HepG2 (cell line): Measurements from ENCODE around the gene TOMM7.

Source experiments
- EP300 ChIP-seq, 3 experiments: sonication (generic) in 1 of 3; formaldehyde crosslinking in 1 of 3; IDR thresholded peaks; 2 replicates each; pipeline versions ENCODE4 v1.5.1 to v1.6.1; 2011 to 2020; ENCODE audit warnings: low read depth in 2 of 3, low read length in 2 of 3, borderline replicate concordance in 1 of 3, improper control_type of control experiment in 1 of 3, mild to moderate bottlenecking in 1 of 3, missing genetic modification reagents in 1 of 3, moderate library complexity in 1 of 3
- JUN ChIP-seq: sonication (generic); formaldehyde crosslinking; IDR thresholded peaks from 2 replicates; pipeline ENCODE4 v1.4.0; 2020; ENCODE audit warnings: mild to moderate bottlenecking, missing genetic modification reagents
- KLF16 ChIP-seq, 2 experiments: sonication (generic) in 1 of 2; formaldehyde crosslinking in 1 of 2; IDR thresholded peaks; 2 replicates each; pipeline versions ENCODE4 v1.6.1 to v1.8.0; 2016 to 2023; ENCODE audit warnings: missing genetic modification reagents in 2 of 2, missing compliant biosample characterization in 1 of 2
- POLR2AphosphoS5 ChIP-seq: IDR thresholded peaks from 2 replicates; pipeline ENCODE4 v1.6.1; 2012; ENCODE audit warnings: low read depth, low read length
- ZMYM2 ChIP-seq: sonication (generic); formaldehyde crosslinking; IDR thresholded peaks from 2 replicates; pipeline ENCODE4 v1.8.0; 2022; ENCODE audit warnings: mild to moderate bottlenecking, missing genetic modification reagents
- ZNF274 ChIP-seq: sonication (generic); formaldehyde crosslinking; IDR thresholded peaks from 2 replicates; pipeline ENCODE4 v1.5.1; 2020; ENCODE audit warnings: mild to moderate bottlenecking, missing genetic modification reagents
- TF ChIP-seq, protein P1 (sequence below): sonication (generic); formaldehyde crosslinking; IDR thresholded peaks from 2 replicates; pipeline ENCODE4 v1.5.0; 2020; ENCODE audit warnings: mild to moderate bottlenecking, missing genetic modification reagents, moderate library complexity
- TF ChIP-seq, protein P2 (sequence below): sonication (generic); formaldehyde crosslinking; IDR thresholded peaks from 2 replicates; pipeline ENCODE4 v1.4.0; 2020; ENCODE audit warnings: missing genetic modification reagents, borderline replicate concordance
- TF ChIP-seq, protein P3 (sequence below): sonication (generic); formaldehyde crosslinking; IDR thresholded peaks from 2 replicates; pipeline ENCODE4 v1.4.0; 2020; ENCODE audit warnings: missing genetic modification reagents

DNA sequence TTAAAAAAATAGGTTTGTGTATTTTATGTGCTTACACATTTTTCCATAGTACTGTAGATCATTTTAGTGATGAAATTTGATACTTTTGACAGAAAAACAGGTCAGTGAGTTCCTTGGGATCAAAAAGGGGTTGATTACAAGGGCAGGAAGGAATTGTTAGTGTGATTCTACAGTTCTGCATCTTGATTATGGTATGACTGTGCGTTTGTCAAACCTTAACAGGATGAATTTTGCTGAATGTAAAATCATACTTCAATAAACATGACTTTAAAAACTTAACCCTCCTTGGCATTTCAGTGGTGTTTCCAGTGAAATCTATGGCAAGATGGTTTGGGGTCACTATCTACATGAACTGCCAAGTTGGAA, 35.6 kb upstream of the TOMM7 start:
- TF ChIP-seq JUN (CRISPR knock-in tag) (no peak), KLF16 (CRISPR knock-in tag; IDR thresholded peaks at IDR 0.05) (no peak), EP300 (IDR thresholded peaks at IDR 0.05; ENCODE audit: low read depth in 2 of 2, low read length in 2 of 2) (no peak), EP300 (CRISPR knock-in tag; IDR thresholded peaks at IDR 0.05; ENCODE audit: borderline replicate concordance) (no peak), POLR2AphosphoS5 (no peak), ZNF274 (no peak), ZMYM2 (CRISPR knock-in tag) (no peak)
- TF ChIP-seq, protein P1, sequence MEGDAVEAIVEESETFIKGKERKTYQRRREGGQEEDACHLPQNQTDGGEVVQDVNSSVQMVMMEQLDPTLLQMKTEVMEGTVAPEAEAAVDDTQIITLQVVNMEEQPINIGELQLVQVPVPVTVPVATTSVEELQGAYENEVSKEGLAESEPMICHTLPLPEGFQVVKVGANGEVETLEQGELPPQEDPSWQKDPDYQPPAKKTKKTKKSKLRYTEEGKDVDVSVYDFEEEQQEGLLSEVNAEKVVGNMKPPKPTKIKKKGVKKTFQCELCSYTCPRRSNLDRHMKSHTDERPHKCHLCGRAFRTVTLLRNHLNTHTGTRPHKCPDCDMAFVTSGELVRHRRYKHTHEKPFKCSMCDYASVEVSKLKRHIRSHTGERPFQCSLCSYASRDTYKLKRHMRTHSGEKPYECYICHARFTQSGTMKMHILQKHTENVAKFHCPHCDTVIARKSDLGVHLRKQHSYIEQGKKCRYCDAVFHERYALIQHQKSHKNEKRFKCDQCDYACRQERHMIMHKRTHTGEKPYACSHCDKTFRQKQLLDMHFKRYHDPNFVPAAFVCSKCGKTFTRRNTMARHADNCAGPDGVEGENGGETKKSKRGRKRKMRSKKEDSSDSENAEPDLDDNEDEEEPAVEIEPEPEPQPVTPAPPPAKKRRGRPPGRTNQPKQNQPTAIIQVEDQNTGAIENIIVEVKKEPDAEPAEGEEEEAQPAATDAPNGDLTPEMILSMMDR = no peak
- TF ChIP-seq, protein P2, sequence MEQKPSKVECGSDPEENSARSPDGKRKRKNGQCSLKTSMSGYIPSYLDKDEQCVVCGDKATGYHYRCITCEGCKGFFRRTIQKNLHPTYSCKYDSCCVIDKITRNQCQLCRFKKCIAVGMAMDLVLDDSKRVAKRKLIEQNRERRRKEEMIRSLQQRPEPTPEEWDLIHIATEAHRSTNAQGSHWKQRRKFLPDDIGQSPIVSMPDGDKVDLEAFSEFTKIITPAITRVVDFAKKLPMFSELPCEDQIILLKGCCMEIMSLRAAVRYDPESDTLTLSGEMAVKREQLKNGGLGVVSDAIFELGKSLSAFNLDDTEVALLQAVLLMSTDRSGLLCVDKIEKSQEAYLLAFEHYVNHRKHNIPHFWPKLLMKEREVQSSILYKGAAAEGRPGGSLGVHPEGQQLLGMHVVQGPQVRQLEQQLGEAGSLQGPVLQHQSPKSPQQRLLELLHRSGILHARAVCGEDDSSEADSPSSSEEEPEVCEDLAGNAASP (CRISPR knock-in tag) = no peak
- TF ChIP-seq, protein P3, sequence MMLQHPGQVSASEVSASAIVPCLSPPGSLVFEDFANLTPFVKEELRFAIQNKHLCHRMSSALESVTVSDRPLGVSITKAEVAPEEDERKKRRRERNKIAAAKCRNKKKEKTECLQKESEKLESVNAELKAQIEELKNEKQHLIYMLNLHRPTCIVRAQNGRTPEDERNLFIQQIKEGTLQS (CRISPR knock-in tag) = no peak
